Endothelial cell of umbilical vein (primary cell): ENCODE data around the gene ZNF780A. TPM values are rescaled to one million over a fixed set of nuclear protein-coding genes. Genes with fewer than 3 reads are reported as not detected.

ENCODE experiments used
- BruUV-seq: library from RNA; stranded (reverse); fragments of 400-500 nt; replicated peaks from 2 replicates; lab custom pipeline; 2021; lab: Mats Ljungman, UMichigan
- CTCF ChIA-PET: fragments of 300-600, 350-600 bp; sonication (Branson Sonifier 250); formaldehyde crosslinking; loops from one replicate; lab custom pipeline; 2021; ENCODE audit warnings: antibody characterized with exemption, inconsistent platforms; lab: Charles Lee
- POLR2A ChIA-PET: fragments of 300-600, 350-600 bp; sonication (Branson Sonifier 250); formaldehyde crosslinking; loops from one replicate; lab custom pipeline; 2021; ENCODE audit warnings: antibody characterized with exemption, inconsistent platforms; lab: Charles Lee
- DNase-seq: peaks from one replicate; pipeline ENCODE4 v3.0.0-alpha.2; 2011; ENCODE audit warnings: low read depth, low spot score
- FAIRE-seq: peaks from 2 replicates; lab custom pipeline; 2011; peaks lifted over from hg19 to GRCh38; lab: Jason Lieb, UNC
- H2AFZ ChIP-seq: 2 replicates; pipeline ENCODE4 v1.6.0; 2012; ENCODE audit warnings: low read depth, low read length, control low read depth, inconsistent platforms
- H3K27ac ChIP-seq: 2 replicates; pipeline ENCODE4 v1.5.1; 2011; ENCODE audit warnings: low read depth, mild to moderate bottlenecking, control low read depth, low read length, moderate library complexity; ENCODE audit not compliant: insufficient read depth
- H3K27me3 ChIP-seq, 2 experiments: 2 replicates each; pipeline versions ENCODE4 v1.6.0 to v1.6.1; 2011; ENCODE audit warnings: low read length in 2 of 2, mixed read lengths in 1 of 2; ENCODE audit not compliant: control insufficient read depth in 2 of 2, insufficient read depth in 2 of 2
- H3K36me3 ChIP-seq, 2 experiments: 2 replicates in 1 of 2; 3 replicates in 1 of 2; pipeline ENCODE4 v1.5.1; 2011; ENCODE audit warnings: low read length in 2 of 2, mild to moderate bottlenecking in 1 of 2, moderate library complexity in 1 of 2; ENCODE audit not compliant: control insufficient read depth in 2 of 2, insufficient read depth in 2 of 2; ENCODE audit errors: extremely low read depth in 1 of 2
- H3K4me1 ChIP-seq: 3 replicates; pipeline ENCODE4 v1.5.1; 2011; ENCODE audit warnings: mild to moderate bottlenecking, low read length; ENCODE audit not compliant: control insufficient read depth, insufficient read depth; ENCODE audit errors: extremely low read depth
- H3K4me2 ChIP-seq: 2 replicates; pipeline ENCODE4 v1.6.1; 2011; ENCODE audit warnings: low read length, control low read depth, mixed read lengths; ENCODE audit not compliant: insufficient read depth
- H3K4me3 ChIP-seq, 3 experiments: fragments of 200-600 bp in 1 of 3; sonication (generic), shearing (Covaris generic) in 1 of 3; replicated peaks in 1 of 3; 2 replicates each; pipeline ENCODE4 v1.5.1; 2011 to 2016; ENCODE audit warnings: control low read depth in 3 of 3, low read length in 3 of 3, mild to moderate bottlenecking in 2 of 3, inconsistent platforms in 1 of 3, low read depth in 1 of 3, moderate library complexity in 1 of 3; ENCODE audit not compliant: insufficient read depth in 1 of 3
- H3K79me2 ChIP-seq: 2 replicates; pipeline ENCODE4 v1.6.0; 2012; ENCODE audit warnings: low read length, inconsistent platforms; ENCODE audit not compliant: control insufficient read depth, insufficient read depth
- H3K9ac ChIP-seq: replicated peaks from 2 replicates; pipeline ENCODE3; 2011; ENCODE audit warnings: low read length, control low read depth; ENCODE audit not compliant: insufficient read depth; ENCODE audit errors: extremely low read depth
- H3K9me1 ChIP-seq: replicated peaks from 3 replicates; pipeline ENCODE4 v1.6.0; 2011; ENCODE audit warnings: mild to moderate bottlenecking, low read length; ENCODE audit not compliant: control insufficient read depth, insufficient read depth; ENCODE audit errors: extremely low read depth
- H3K9me3 ChIP-seq: replicated peaks from 2 replicates; pipeline ENCODE4 v1.5.1; 2012; ENCODE audit warnings: low read length, inconsistent platforms; ENCODE audit not compliant: control insufficient read depth, insufficient read depth
- H4K20me1 ChIP-seq: replicated peaks from 2 replicates; pipeline ENCODE3; 2011; ENCODE audit warnings: mild to moderate bottlenecking, low read length; ENCODE audit not compliant: control insufficient read depth, insufficient read depth; ENCODE audit errors: extremely low read depth
- FOS ChIP-seq: IDR thresholded peaks from 2 replicates; pipeline ENCODE4 v1.6.1; 2011; ENCODE audit warnings: mild to moderate bottlenecking, low read length, moderate library complexity, borderline replicate concordance; ENCODE audit not compliant: insufficient read depth
- MYC ChIP-seq: IDR thresholded peaks from one replicate; pipeline ENCODE4 v1.6.1; 2011; ENCODE audit warnings: mild to moderate bottlenecking, low read depth, low read length
- POLR2A ChIP-seq: IDR thresholded peaks from 2 replicates; pipeline ENCODE4 v1.6.1; 2012; ENCODE audit warnings: low read depth, mild to moderate bottlenecking, control low read depth, low read length
- POLR2AphosphoS5 ChIP-seq: IDR thresholded peaks from 2 replicates; pipeline ENCODE4 v1.6.1; 2012; ENCODE audit warnings: low read depth, mild to moderate bottlenecking, control low read depth, low read length, moderate library complexity; ENCODE audit not compliant: insufficient read depth
- dilution Hi-C: fragments of 300-500 bp; cut with MboI; formaldehyde crosslinking; loops from one replicate; pipeline ENCODE4 v1.15.0; 2019; ENCODE audit warnings: low sequenced_read_pairs; ENCODE audit not compliant: extremely low pct_ligation_motif_present
- intact Hi-C: fragments of 100-400 bp; cut with micrococcal nuclease; formaldehyde crosslinking; loops from one replicate; pipeline ENCODE4 v1.10.0; 2022
- polyA plus RNA-seq, 4 experiments: library from polyadenylated mRNA; depleted of rRNA in 3 of 4; stranded (reverse) in 3 of 4; unstranded in 1 of 4; fragments of >200 nt; gene quantifications; 2 replicates each; pipeline versions ENCODE4 v1.2.1 to v1.2.3, GENCODE V29; 2011 to 2012; ENCODE audit warnings: missing spikeins in 1 of 4
- total RNA-seq: library from RNA; stranded (reverse); gene quantifications from 2 replicates; pipeline ENCODE4 v1.2.3, GENCODE V29; 2021
- TF ChIP-seq, protein P1 (sequence below), 2 donors: IDR thresholded peaks; 1 replicate in 1 of 2; 2 replicates in 1 of 2; pipeline ENCODE4 v1.5.1; 2011; ENCODE audit warnings: low read length in 2 of 2, mild to moderate bottlenecking in 2 of 2, moderate library complexity in 2 of 2, control low read depth in 1 of 2, inconsistent platforms in 1 of 2, low read depth in 1 of 2; ENCODE audit not compliant: insufficient read depth in 1 of 2; ENCODE audit errors: extremely low read depth in 1 of 2

The ZNF780A gene
- total and polyA plus RNA-seq, 2 donors (not counting 3 experiments of a cell fraction or from before 2014, with no cell fraction given), result 7.3 to 11.6 TPM

DNA sequence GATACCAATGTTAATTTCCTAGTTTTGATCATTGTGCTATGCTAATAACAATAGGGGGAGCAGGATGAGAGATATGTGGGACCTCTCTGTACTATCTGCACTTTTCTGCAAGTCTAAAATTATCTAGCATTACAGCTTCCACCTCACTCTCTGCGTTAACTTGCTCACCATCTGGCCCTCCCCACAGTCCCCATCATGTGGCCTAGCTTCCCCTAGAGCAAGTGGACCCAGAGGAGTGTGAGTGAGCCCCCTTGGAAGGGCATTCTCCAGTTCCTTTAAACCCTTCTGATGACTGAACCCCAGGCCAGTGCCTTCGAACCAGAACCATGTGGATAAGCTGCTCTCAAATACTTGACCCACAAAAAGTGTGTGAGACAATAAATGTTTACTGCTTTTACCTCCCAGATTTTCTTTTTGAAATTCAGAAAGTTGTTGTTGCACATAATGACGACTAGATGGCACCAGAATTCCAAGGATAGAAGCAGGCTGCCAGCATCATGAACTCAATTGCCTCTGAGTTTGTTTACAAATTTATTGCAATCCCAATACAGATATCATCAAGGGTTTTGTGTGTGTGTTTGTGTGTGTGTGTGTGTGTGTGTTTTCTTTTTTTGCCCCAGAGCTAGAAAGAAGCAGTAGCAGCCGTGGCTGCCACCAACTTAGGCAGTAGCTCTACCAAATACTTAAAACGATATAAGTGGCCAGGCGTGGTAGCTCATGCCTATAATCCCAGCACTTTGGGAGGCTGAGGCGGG, 49.0 kb upstream of the ZNF780A start:
- Histone ChIP-seq H3K4me1 (no peaks in the 10 kb centered on the region), H3K79me2 (no peaks in the 10 kb centered on the region), H3K36me3 (no peaks in the 10 kb centered on the region), H3K27me3 (peaks cover 2 to 6% of the 10 kb centered on the region in 2 experiments), H3K4me2 (no peak overlapping the region), H3K4me3 (no peak overlapping the region), H3K27ac (no peak overlapping the region), H3K9me1 (no peaks in the 10 kb centered on the region), H3K9me3 (no peaks in the 10 kb centered on the region), H3K9ac (no peak overlapping the region), H2AFZ (no peak overlapping the region), H4K20me1 (no peaks in the 10 kb centered on the region)
- dilution Hi-C loops, result no loop called here
- FAIRE-seq, result peak; percentile 90
- peak; percentile 50 for DNase-seq
- intact Hi-C loops, result loop anchor here (1.0 to 10.0 kb wide), 5 partner anchors 79 to 495 kb away; partner anchors contain the start of gene TTC9B
- ChIA-PET POLR2A (no interaction called here), CTCF (interaction anchor here (0.6 to 3.6 kb wide), 17 partner anchors 15 to 495 kb away, joined by 3 to 38 read pairs (median 4); no protein-coding TSS in a partner anchor)
- no peak for TF ChIP-seq POLR2A
- TF ChIP-seq, protein P1, sequence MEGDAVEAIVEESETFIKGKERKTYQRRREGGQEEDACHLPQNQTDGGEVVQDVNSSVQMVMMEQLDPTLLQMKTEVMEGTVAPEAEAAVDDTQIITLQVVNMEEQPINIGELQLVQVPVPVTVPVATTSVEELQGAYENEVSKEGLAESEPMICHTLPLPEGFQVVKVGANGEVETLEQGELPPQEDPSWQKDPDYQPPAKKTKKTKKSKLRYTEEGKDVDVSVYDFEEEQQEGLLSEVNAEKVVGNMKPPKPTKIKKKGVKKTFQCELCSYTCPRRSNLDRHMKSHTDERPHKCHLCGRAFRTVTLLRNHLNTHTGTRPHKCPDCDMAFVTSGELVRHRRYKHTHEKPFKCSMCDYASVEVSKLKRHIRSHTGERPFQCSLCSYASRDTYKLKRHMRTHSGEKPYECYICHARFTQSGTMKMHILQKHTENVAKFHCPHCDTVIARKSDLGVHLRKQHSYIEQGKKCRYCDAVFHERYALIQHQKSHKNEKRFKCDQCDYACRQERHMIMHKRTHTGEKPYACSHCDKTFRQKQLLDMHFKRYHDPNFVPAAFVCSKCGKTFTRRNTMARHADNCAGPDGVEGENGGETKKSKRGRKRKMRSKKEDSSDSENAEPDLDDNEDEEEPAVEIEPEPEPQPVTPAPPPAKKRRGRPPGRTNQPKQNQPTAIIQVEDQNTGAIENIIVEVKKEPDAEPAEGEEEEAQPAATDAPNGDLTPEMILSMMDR (IDR thresholded peaks at IDR 0.05; ENCODE audit: extremely low read depth in 1 of 2, insufficient read depth in 1 of 2, low read depth in 1 of 2, low read length in 2 of 2), result peak; percentile 46 to 56
- BruUV-seq, result no TSS peak

DNA sequence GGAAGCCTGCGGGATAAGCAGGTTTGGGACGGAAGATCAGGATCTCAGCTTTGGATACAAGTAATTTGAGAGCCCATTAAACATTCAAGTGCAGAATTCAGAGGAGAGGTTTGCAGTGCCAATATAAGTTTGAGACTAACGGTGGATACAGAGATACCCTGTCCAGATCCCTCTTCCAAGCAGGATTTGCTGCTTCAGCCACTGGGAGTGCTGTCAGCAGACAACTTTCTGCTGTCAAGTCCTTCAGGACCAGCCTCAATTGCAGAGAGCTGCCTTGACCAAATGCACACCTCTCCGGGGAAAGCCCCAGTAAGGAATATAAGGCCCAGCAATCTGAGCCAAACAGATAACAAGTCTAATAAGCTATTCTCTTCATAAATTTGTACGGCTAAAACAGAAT, 46.1 kb upstream of the ZNF780A start:
- intact Hi-C loops, result no loop called here
- Histone ChIP-seq H3K9me1 (no peaks in the 10 kb centered on the region), H3K79me2 (no peaks in the 10 kb centered on the region), H3K4me1 (no peaks in the 10 kb centered on the region), H3K4me3 (no peak overlapping the region), H3K36me3 (no peaks in the 10 kb centered on the region), H3K4me2 (no peak overlapping the region), H3K27ac (no peak overlapping the region), H4K20me1 (no peaks in the 10 kb centered on the region), H3K27me3 (peaks cover 6% of the 10 kb centered on the region in 2 experiments), H2AFZ (no peak overlapping the region), H3K9me3 (no peaks in the 10 kb centered on the region), H3K9ac (no peak overlapping the region)
- ChIA-PET CTCF (interaction anchor here (1.0 kb wide), 1 partner anchor 169 kb away, joined by 3 read pairs; no protein-coding TSS in a partner anchor), POLR2A (no interaction called here)
- dilution Hi-C loops, result no loop called here
- BruUV-seq, result no TSS peak
- no peak for DNase-seq
- FAIRE-seq, result no peak
- TF ChIP-seq MYC, result no peak
- TF ChIP-seq FOS, result no peak
- no peak for TF ChIP-seq POLR2AphosphoS5
